HEK293 (cell line): ENCODE results near the gene AK9.

Experiments
- CTCF ChIP-seq: fragments of 450-650 bp; formaldehyde crosslinking; IDR thresholded peaks from 2 replicates; pipeline ENCODE4 v1.5.1; 2016; ENCODE audit warnings: missing biosample characterization, missing genetic modification characterization
- EGR2 ChIP-seq: fragments of 450-650 bp; formaldehyde crosslinking; IDR thresholded peaks from 2 replicates; pipeline ENCODE4 v1.5.1; 2016; ENCODE audit warnings: low read depth, missing biosample characterization, missing genetic modification characterization
- SCRT1 ChIP-seq: fragments of 450-650 bp; formaldehyde crosslinking; IDR thresholded peaks from 2 replicates; pipeline ENCODE4 v1.5.1; 2016; ENCODE audit warnings: missing biosample characterization, missing genetic modification characterization, borderline replicate concordance
- YY1 ChIP-seq: fragments of 450-650 bp; formaldehyde crosslinking; IDR thresholded peaks from 2 replicates; pipeline ENCODE4 v1.5.1; 2018; ENCODE audit warnings: missing biosample characterization, missing genetic modification characterization
- ZBTB21 ChIP-seq: fragments of 450-650 bp; formaldehyde crosslinking; IDR thresholded peaks from 2 replicates; pipeline ENCODE4 v1.5.1; 2017; ENCODE audit warnings: missing biosample characterization, missing genetic modification characterization
- ZNF239 ChIP-seq: fragments of 450-650 bp; formaldehyde crosslinking; IDR thresholded peaks from 2 replicates; pipeline ENCODE4 v1.5.1; 2016; ENCODE audit warnings: missing biosample characterization, missing genetic modification characterization
- ZNF24 ChIP-seq: fragments of 450-650 bp; formaldehyde crosslinking; IDR thresholded peaks from 2 replicates; pipeline ENCODE4 v1.5.1; 2016; ENCODE audit warnings: missing biosample characterization, missing genetic modification characterization
- ZNF529 ChIP-seq: fragments of 450-650 bp; formaldehyde crosslinking; IDR thresholded peaks from 2 replicates; pipeline ENCODE4 v1.5.1; 2017; ENCODE audit warnings: missing genetic modification characterization, missing biosample characterization; ENCODE audit not compliant: insufficient replicate concordance
- ZNF530 ChIP-seq: fragments of 450-650 bp; formaldehyde crosslinking; IDR thresholded peaks from 2 replicates; pipeline ENCODE4 v1.5.1; 2016; ENCODE audit warnings: low read depth, missing biosample characterization, missing genetic modification characterization
- ZNF610 ChIP-seq: fragments of 450-650 bp; formaldehyde crosslinking; IDR thresholded peaks from 2 replicates; pipeline ENCODE4 v1.5.1; 2016; ENCODE audit warnings: missing biosample characterization, missing genetic modification characterization, borderline replicate concordance
- TF ChIP-seq, protein P1 (sequence below): fragments of 450-650 bp; formaldehyde crosslinking; IDR thresholded peaks from 2 replicates; pipeline ENCODE4 v1.5.1; 2016; ENCODE audit warnings: missing biosample characterization, missing genetic modification characterization, low read depth
- TF ChIP-seq, protein P2 (sequence below): fragments of 450-650 bp; formaldehyde crosslinking; conservative IDR thresholded peaks from 2 replicates; pipeline ENCODE4 v1.5.1; 2016; ENCODE audit warnings: low read depth, missing biosample characterization, missing genetic modification characterization

- TF ChIP-seq CTCF (tag by site-specific recombination): no peak
- no peak for TF ChIP-seq YY1
- TF ChIP-seq, protein P1, sequence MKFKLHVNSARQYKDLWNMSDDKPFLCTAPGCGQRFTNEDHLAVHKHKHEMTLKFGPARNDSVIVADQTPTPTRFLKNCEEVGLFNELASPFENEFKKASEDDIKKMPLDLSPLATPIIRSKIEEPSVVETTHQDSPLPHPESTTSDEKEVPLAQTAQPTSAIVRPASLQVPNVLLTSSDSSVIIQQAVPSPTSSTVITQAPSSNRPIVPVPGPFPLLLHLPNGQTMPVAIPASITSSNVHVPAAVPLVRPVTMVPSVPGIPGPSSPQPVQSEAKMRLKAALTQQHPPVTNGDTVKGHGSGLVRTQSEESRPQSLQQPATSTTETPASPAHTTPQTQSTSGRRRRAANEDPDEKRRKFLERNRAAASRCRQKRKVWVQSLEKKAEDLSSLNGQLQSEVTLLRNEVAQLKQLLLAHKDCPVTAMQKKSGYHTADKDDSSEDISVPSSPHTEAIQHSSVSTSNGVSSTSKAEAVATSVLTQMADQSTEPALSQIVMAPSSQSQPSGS (tag by site-specific recombination): no peak
- no peak for TF ChIP-seq ZNF529 (tag by site-specific recombination)
- no peak for TF ChIP-seq ZNF24 (tag by site-specific recombination)
- no peak for TF ChIP-seq ZBTB21 (tag by site-specific recombination)
- TF ChIP-seq ZNF610 (tag by site-specific recombination): no peak
- TF ChIP-seq ZNF239: no peak
- TF ChIP-seq, protein P2, sequence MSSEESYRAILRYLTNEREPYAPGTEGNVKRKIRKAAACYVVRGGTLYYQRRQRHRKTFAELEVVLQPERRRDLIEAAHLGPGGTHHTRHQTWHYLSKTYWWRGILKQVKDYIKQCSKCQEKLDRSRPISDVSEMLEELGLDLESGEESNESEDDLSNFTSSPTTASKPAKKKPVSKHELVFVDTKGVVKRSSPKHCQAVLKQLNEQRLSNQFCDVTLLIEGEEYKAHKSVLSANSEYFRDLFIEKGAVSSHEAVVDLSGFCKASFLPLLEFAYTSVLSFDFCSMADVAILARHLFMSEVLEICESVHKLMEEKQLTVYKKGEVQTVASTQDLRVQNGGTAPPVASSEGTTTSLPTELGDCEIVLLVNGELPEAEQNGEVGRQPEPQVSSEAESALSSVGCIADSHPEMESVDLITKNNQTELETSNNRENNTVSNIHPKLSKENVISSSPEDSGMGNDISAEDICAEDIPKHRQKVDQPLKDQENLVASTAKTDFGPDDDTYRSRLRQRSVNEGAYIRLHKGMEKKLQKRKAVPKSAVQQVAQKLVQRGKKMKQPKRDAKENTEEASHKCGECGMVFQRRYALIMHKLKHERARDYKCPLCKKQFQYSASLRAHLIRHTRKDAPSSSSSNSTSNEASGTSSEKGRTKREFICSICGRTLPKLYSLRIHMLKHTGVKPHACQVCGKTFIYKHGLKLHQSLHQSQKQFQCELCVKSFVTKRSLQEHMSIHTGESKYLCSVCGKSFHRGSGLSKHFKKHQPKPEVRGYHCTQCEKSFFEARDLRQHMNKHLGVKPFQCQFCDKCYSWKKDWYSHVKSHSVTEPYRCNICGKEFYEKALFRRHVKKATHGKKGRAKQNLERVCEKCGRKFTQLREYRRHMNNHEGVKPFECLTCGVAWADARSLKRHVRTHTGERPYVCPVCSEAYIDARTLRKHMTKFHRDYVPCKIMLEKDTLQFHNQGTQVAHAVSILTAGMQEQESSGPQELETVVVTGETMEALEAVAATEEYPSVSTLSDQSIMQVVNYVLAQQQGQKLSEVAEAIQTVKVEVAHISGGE (tag by site-specific recombination): no peak
- no peak for TF ChIP-seq EGR2
- TF ChIP-seq SCRT1: no peak
- no peak for TF ChIP-seq ZNF530 (tag by site-specific recombination)
Observed at GRCh38 chr6:109490713-109491112, 200.3 kb downstream of the AK9 start.
